GM19397 (cell line): Measurements from ENCODE around the gene HLCS.
"Not testable (repeated sequence)": the region's sequence is repeated elsewhere in the genome, so short reads cannot be mapped to it uniquely, and the experiment has no call there.

Experiments
- ATAC-seq: cut with Tn5 transposase; IDR thresholded peaks from one replicate; pipeline ENCODE4 v1.9.1; 2021; ENCODE audit warnings: mild to moderate bottlenecking, moderate library complexity; ENCODE audit not compliant: unreplicated experiment

HLCS gene

GRCh38 chr21:36966066-36966820 is at the start of gene HLCS:
Gene HLCS (minus strand): TSS chr21:36966669. CDS start chr21:36966638, 31 bp downstream.
- peak; percentile 86 for ATAC-seq

- ATAC-seq, result peak; percentile 97
Measured at GRCh38 chr21:37009740-37010341, 43.4 kb upstream of the HLCS start.

- no peak for ATAC-seq
Measured at GRCh38 chr21:37008724-37009123, 42.3 kb upstream of the HLCS start.

GRCh38 chr21:37006486-37007291 is 40.2 kb upstream of the HLCS start, which contains the start of gene RIPPLY3:
Gene RIPPLY3 (plus strand): TSS chr21:37006702. CDS start chr21:37006773, 71 bp downstream.
- ATAC-seq, result no peak

- no peak for ATAC-seq
Measured at GRCh38 chr21:37005548-37006485, 39.3 kb upstream of the HLCS start.

GRCh38 chr21:37003917-37004316 is 37.4 kb upstream of the HLCS start:
- not testable (repeated sequence) for ATAC-seq

- not testable (repeated sequence) for ATAC-seq
Measured at GRCh38 chr21:37002851-37003250, 36.4 kb upstream of the HLCS start.

- no peak for ATAC-seq
Measured at GRCh38 chr21:37001441-37001840, 35.0 kb upstream of the HLCS start.

GRCh38 chr21:37000381-37000780 is 33.9 kb upstream of the HLCS start:
- no peak for ATAC-seq

- no peak for ATAC-seq
Measured at GRCh38 chr21:36999131-36999898, 32.8 kb upstream of the HLCS start.

- not testable (repeated sequence) for ATAC-seq
Measured at GRCh38 chr21:36995285-36995684, 28.8 kb upstream of the HLCS start.

- ATAC-seq, result no peak
Measured at GRCh38 chr21:36994501-36995158, 28.2 kb upstream of the HLCS start.

- no peak for ATAC-seq
Measured at GRCh38 chr21:36992671-36993070, 26.2 kb upstream of the HLCS start.

GRCh38 chr21:36990508-36991205 is 24.2 kb upstream of the HLCS start:
- no peak for ATAC-seq

- ATAC-seq, result peak; percentile 95
Measured at GRCh38 chr21:36989699-36990507, 23.4 kb upstream of the HLCS start.

GRCh38 chr21:36989199-36989698 is 22.8 kb upstream of the HLCS start:
- ATAC-seq, result not testable (repeated sequence)

GRCh38 chr21:36988536-36988935 is 22.1 kb upstream of the HLCS start:
- ATAC-seq, result no peak
